Liver (tissue), 9 donors: Measurements from ENCODE around the gene ST14. TPM values are rescaled to one million over a fixed set of nuclear protein-coding genes. Genes with fewer than 3 reads are reported as not detected.
"Not testable (repeated sequence)": the region's sequence is repeated elsewhere in the genome, so short reads cannot be mapped to it uniquely, and the experiment has no call there.

Source experiments
- DNase-seq: peaks from one replicate; pipeline ENCODE4 v3.0.0-alpha.2; 2017; ENCODE audit warnings: low spot score
- H3K27ac ChIP-seq, 2 donors: one replicate each; pipeline ENCODE4 v1.7.0; 2013; ENCODE audit warnings: inconsistent platforms in 2 of 2, low read length in 2 of 2, control low read depth in 1 of 2, low read depth in 1 of 2, mild to moderate bottlenecking in 1 of 2
- H3K27me3 ChIP-seq, 4 donors: one replicate each; pipeline versions ENCODE4 v1.6.1 to v1.7.0; 2013; ENCODE audit warnings: low read length in 3 of 4, inconsistent platforms in 1 of 4, mild to moderate bottlenecking in 1 of 4, moderate library complexity in 1 of 4; ENCODE audit not compliant: control insufficient read depth in 4 of 4, insufficient read depth in 4 of 4
- H3K36me3 ChIP-seq, 4 donors: one replicate each; pipeline versions ENCODE4 v1.6.1 to v1.7.0; 2013; ENCODE audit warnings: low read length in 3 of 4, mild to moderate bottlenecking in 3 of 4, low read depth in 1 of 4, moderate library complexity in 1 of 4; ENCODE audit not compliant: control insufficient read depth in 4 of 4, insufficient read depth in 3 of 4
- H3K4me1 ChIP-seq, 4 donors: one replicate each; pipeline versions ENCODE4 v1.6.1 to v1.7.0; 2013; ENCODE audit warnings: low read length in 3 of 4, mild to moderate bottlenecking in 3 of 4, moderate library complexity in 1 of 4; ENCODE audit not compliant: control insufficient read depth in 4 of 4, insufficient read depth in 4 of 4
- H3K4me3 ChIP-seq, 3 donors: one replicate each; pipeline versions ENCODE4 v1.6.1 to v1.7.0; 2013; ENCODE audit warnings: low read length in 3 of 3, control low read depth in 1 of 3, low read depth in 1 of 3, mild to moderate bottlenecking in 1 of 3
- H3K9ac ChIP-seq, 2 donors: one replicate each; pipeline ENCODE4 v1.7.0; 2013; ENCODE audit warnings: low read length in 2 of 2, mild to moderate bottlenecking in 2 of 2, moderate library complexity in 2 of 2, control low read depth in 1 of 2, low read depth in 1 of 2
- H3K9me3 ChIP-seq, 4 donors: one replicate each; pipeline versions ENCODE4 v1.6.1 to v1.7.0; 2013; ENCODE audit warnings: low read length in 3 of 4; ENCODE audit not compliant: control insufficient read depth in 4 of 4
- ATF3 ChIP-seq: IDR thresholded peaks from 2 replicates; pipeline ENCODE4 v1.6.1; 2016; ENCODE audit warnings: antibody characterized with exemption
- CTCF ChIP-seq: fragments of 150-350 bp; IDR thresholded peaks from 2 replicates; pipeline ENCODE4 v1.5.1; 2017; ENCODE audit warnings: improper control_type of control experiment, low read depth, low read length; ENCODE audit not compliant: missing input control
- FOXA2 ChIP-seq: IDR thresholded peaks from 2 replicates; pipeline ENCODE4 v1.6.1; 2016; ENCODE audit warnings: antibody characterized with exemption
- GABPA ChIP-seq, 2 donors: IDR thresholded peaks in 1 of 2; conservative IDR thresholded peaks in 1 of 2; 2 replicates each; pipeline ENCODE4 v1.6.1; 2016; ENCODE audit warnings: antibody characterized with exemption in 2 of 2, mild to moderate bottlenecking in 1 of 2, moderate library complexity in 1 of 2
- HNF4A ChIP-seq, 2 donors: conservative IDR thresholded peaks; 2 replicates each; pipeline ENCODE4 v1.6.1; 2016; ENCODE audit warnings: antibody characterized with exemption in 2 of 2, mild to moderate bottlenecking in 2 of 2
- HNF4G ChIP-seq: IDR thresholded peaks from 2 replicates; pipeline ENCODE4 v1.6.1; 2016; ENCODE audit warnings: antibody characterized with exemption
- RAD21 ChIP-seq, 2 donors: IDR thresholded peaks; 2 replicates each; pipeline ENCODE4 v1.6.1; 2016; ENCODE audit warnings: antibody characterized with exemption in 2 of 2, mild to moderate bottlenecking in 2 of 2
- RXRA ChIP-seq, 2 donors: IDR thresholded peaks; 2 replicates each; pipeline ENCODE4 v1.6.1; 2017 to 2018; ENCODE audit warnings: antibody characterized with exemption in 2 of 2, mild to moderate bottlenecking in 1 of 2
- SP1 ChIP-seq: IDR thresholded peaks from 2 replicates; pipeline ENCODE4 v1.6.1; 2018; ENCODE audit warnings: antibody characterized with exemption, mild to moderate bottlenecking
- TAF1 ChIP-seq: conservative IDR thresholded peaks from 2 replicates; pipeline ENCODE4 v1.6.1; 2016; ENCODE audit warnings: antibody characterized with exemption, mild to moderate bottlenecking
- YY1 ChIP-seq: IDR thresholded peaks from 2 replicates; pipeline ENCODE4 v1.6.1; 2016; ENCODE audit warnings: antibody characterized with exemption, mild to moderate bottlenecking
- ZBTB33 ChIP-seq: IDR thresholded peaks from 2 replicates; pipeline ENCODE4 v1.6.1; 2016; ENCODE audit warnings: antibody characterized with exemption
- WGBS: extraction: QIAGEN DNeasy Blood & Tissue Kit; methylation state at CpG from one replicate; pipeline ENCODE4 v1.1.7; 2013; 5-methylcytosine and 5-hydroxymethylcytosine counted together
- polyA plus RNA-seq, 2 donors: library from polyadenylated mRNA; stranded (reverse) in 1 of 2; unstranded in 1 of 2; fragments of 200-250 nt in 1 of 2; fragments of >200 nt in 1 of 2; fragmentation: Nextera tagmentation in 1 of 2; extraction: Ambion mirVana in 1 of 2; gene quantifications; one replicate each; pipeline versions ENCODE4 v1.2.1 to v1.2.3, GENCODE V29; 2013 to 2015
- total RNA-seq, 2 donors: library from RNA; depleted of rRNA; stranded (reverse); fragments of >200 nt; gene quantifications; one replicate each; pipeline ENCODE4 v1.2.3, GENCODE V29; 2014
- donor health status: healthy.
- donor health status: healthy.
- donor health status: healthy.
- donor health status: healthy.
- donor health status: healthy.

ST14 gene
- total and polyA plus RNA-seq, 4 donors = 2.8 to 5.9 (median 4.5) TPM

GRCh38 chr11:130243816-130244215 is 84.2 kb downstream of the ST14 start:
- Histone ChIP-seq H3K4me1 (peaks cover 0 to 22% (median 16%) of the 10 kb centered on the region in 4 donors), H3K9me3 (no peaks in the 10 kb centered on the region), H3K4me3 (peak overlapping the region in 1 of 3 donors; percentile 30), H3K36me3 (peaks cover 0 to 2% (median 0%) of the 10 kb centered on the region in 4 donors), H3K27ac (peak overlapping the region; percentile 14 to 49), H3K27me3 (no peaks in the 10 kb centered on the region), H3K9ac (peak overlapping the region in 1 of 2 donors; percentile 53)
- no peak for DNase-seq
- TF ChIP-seq HNF4A (conservative IDR thresholded peaks at IDR 0.05) (peak in 1 of 2 donors; percentile 36), YY1 (no peak), SP1 (peak; percentile 9), TAF1 (no peak), RXRA (IDR thresholded peaks at IDR 0.05) (no peak)
- WGBS = 10% methylated on average over 2 of the region's 2 CpGs

GRCh38 chr11:130244848-130245247 is 85.3 kb downstream of the ST14 start:
- H3K9me3 ChIP-seq = no peaks in the 10 kb centered on the region
- no peak for DNase-seq
- no peak overlapping the region for H3K27ac ChIP-seq
- TF ChIP-seq RAD21 (IDR thresholded peaks at IDR 0.05) = no peak
- no peak for TF ChIP-seq RXRA (IDR thresholded peaks at IDR 0.05)
- TF ChIP-seq CTCF = no peak
- no peak for TF ChIP-seq YY1
- TF ChIP-seq ATF3 = no peak
- no peak for TF ChIP-seq HNF4A (conservative IDR thresholded peaks at IDR 0.05)
- TF ChIP-seq GABPA (IDR thresholded peaks at IDR 0.05 in 1 of 2, conservative IDR thresholded peaks at IDR 0.05 in 1 of 2) = no peak
- TF ChIP-seq FOXA2 = no peak
- no peak for TF ChIP-seq ZBTB33
- no peak for TF ChIP-seq HNF4G
- no peaks in the 10 kb centered on the region for H3K27me3 ChIP-seq
- H3K36me3 ChIP-seq = no peaks in the 10 kb centered on the region
- WGBS = 97% methylated on average over 3 of the region's 3 CpGs
- no peak overlapping the region for H3K9ac ChIP-seq
- H3K4me1 ChIP-seq = peaks cover 0 to 22% (median 16%) of the 10 kb centered on the region in 4 donors
- no peak overlapping the region for H3K4me3 ChIP-seq

DNA sequence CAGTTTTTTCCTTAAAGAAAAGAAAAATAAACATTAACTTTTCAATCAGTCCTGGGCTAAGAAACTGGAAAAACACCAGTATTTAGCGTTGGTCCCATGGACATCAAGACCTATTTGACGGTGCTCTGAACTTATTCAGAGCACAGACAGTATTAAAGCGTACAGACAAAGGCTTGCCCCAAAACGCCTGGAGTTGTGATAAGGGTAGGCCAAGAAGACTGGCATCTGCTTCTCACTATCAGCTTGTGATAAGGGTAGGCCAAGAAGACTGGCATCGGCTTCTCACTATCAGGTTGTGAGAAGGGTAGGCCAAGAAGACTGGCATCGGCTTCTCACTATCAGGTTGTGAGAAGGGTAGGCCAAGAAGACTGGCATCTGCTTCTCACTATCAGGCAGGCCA is 85.8 kb downstream of the ST14 start:
- H3K36me3 ChIP-seq, H3K9me3 ChIP-seq, H3K4me3 ChIP-seq, DNase-seq, H3K9ac ChIP-seq, H3K27me3 ChIP-seq, H3K27ac ChIP-seq: not testable (repeated sequence)
- WGBS = 95% methylated on average over 6 of the region's 6 CpGs
- peaks cover 0 to 22% (median 16%) of the 10 kb centered on the region in 4 donors for H3K4me1 ChIP-seq
